Stimulated activated CD8-positive, alpha-beta memory T cell treated with anti-CD3 and anti-CD28 coated beads, Interleukin-12 subunit alpha, Interleukin-12 subunit beta, amount 100 ng/mL, for 1 hour (primary cell): Measurements from ENCODE around the gene APOC4.
"Not testable (repeated sequence)": the region's sequence is repeated elsewhere in the genome, so short reads cannot be mapped to it uniquely, and the experiment has no call there.

Source experiments
- DNase-seq: peaks from one replicate; pipeline ENCODE4 v3.0.0-alpha.2; 2020; ENCODE audit warnings: low read depth

The APOC4 gene, protein sequence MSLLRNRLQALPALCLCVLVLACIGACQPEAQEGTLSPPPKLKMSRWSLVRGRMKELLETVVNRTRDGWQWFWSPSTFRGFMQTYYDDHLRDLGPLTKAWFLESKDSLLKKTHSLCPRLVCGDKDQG

DNA sequence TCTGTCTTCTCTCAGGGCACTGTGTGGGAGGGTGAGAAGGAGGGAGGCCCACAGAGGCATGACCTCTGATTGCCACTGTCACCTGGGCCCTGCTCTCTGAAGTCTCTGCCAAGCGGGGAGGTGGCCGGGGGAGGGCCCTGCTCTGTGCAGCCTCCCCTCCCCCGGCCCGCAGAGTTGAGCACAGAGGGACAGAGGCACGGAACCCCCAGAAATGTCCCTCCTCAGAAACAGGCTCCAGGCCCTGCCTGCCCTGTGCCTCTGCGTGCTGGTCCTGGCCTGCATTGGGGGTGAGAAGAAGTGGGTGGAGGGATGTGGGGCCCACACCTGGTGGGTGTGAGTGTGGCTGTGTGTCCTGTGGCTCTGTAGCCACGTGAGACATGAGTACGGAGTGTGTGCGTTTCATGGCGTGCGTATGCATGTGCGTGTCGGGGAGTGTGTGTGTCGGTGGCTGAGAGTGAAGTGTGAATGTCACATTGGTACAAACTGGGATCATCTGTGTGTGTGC, at the start of gene APOC4:
Gene APOC4 (plus strand): TSS at position 171 of the 505 bp plus-strand sequence. CDS start 41 bp downstream, at position 212.
- DNase-seq = no peak

DNA sequence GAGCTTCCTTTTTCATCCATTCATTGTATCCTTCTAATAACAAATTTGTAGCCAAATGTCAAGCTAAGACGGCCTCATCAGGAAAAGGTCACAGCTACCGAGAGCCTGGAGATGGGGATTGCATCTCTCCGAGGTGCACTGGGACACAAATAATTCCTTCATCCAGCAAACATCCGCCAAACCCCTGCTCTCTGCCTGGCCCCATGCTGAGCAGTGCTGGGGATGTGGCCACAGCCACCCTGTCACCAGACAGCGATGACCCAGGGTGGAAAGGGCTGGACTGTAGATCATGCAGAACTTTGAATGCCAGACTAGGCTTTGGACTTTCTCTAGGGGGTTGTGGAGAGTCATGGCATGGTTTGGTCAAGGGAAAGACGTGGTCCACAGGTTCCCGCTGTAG, 49.1 kb upstream of the APOC4 start:
- DNase-seq = no peak

DNA sequence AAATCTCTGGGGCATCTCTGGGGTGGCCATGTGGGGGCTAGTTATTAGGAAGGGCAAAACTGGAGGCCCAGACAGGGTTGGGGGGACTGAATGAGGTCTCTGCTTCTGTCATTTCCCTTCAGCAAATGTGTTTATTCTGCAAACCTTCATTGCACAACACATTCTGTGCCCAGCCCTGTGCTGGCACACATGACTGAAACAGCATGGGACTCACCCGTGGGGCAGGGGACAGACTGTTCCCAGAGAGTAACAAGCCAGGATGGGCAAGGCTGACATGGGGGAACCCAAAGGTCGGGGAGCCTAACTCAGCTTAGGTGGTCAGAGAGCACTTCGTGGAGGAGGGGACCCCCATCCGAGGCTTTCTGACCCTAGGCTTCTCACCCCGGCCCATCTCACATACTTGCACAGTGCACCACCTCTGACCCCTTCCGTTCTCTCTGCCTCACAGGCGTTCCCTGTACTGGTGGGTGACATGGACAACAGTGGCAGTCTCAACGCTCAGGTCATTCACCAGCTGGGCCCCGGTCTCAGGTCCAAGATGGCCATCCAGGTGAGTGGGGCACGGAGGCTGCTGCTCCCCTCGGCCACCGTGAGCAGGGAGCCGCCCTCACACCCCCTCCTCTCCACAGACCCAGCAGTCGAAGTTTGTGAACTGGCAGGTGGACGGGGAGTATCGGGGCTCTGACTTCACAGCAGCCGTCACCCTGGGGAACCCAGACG, 48.5 kb upstream of the APOC4 start:
- no peak for DNase-seq

DNA sequence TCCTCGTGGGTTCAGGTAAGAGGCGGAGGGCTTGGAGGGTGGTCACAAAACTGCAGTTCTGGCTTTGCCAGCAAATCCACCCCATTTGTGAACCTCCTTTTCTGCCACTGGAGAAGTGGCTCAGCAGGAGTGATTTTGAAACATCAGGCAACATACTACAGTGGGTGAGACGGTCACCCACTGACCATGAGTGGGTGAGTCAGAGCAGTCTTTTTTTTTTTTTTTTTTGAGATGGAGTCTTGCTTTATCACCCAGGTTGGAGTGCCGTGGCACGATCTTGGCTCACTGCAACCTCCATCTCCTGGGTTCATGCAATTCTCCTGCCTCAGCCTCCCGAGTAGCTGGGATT, 48.0 kb upstream of the APOC4 start:
- no peak for DNase-seq

DNA sequence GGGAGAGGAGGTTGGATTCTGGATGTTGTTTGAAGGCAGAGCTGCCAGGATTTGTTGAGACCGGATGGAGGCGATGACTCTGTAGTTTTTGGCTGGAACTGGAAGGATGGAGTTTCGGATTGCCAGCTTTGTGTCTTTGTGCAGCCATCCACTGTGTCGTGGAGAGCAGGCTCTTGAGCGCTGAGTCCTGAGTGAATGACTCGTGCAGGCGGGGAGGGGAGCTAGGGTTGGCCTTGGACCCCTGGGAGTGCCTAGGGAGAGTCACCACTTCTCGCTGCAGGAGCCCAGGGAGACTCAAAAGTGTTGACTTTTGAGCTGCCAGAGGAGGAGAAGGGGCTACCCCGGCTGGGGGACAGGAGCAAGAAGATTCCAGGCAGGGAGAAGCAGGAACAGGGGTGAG, 47.1 kb upstream of the APOC4 start:
- DNase-seq = no peak

DNA sequence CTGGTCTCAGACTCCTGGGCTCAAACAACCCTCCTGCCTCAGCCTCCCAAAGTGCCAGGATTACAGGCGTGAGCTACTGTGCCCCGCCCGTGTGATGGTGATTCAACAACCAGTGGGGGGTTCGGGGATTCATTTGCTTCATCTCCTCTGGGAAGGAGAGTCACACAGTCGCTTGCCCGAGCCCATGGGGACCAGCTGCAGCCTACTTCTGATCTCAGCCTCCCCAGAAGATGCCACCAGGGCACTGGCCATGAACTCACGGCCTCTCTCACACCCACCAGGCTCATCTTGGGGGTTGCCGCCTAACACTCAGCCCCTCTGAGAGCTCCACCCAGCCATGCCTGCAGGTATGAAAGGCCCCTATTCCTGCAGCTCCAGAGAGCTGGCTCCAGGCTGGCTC, 44.2 kb upstream of the APOC4 start:
- DNase-seq = no peak

DNA sequence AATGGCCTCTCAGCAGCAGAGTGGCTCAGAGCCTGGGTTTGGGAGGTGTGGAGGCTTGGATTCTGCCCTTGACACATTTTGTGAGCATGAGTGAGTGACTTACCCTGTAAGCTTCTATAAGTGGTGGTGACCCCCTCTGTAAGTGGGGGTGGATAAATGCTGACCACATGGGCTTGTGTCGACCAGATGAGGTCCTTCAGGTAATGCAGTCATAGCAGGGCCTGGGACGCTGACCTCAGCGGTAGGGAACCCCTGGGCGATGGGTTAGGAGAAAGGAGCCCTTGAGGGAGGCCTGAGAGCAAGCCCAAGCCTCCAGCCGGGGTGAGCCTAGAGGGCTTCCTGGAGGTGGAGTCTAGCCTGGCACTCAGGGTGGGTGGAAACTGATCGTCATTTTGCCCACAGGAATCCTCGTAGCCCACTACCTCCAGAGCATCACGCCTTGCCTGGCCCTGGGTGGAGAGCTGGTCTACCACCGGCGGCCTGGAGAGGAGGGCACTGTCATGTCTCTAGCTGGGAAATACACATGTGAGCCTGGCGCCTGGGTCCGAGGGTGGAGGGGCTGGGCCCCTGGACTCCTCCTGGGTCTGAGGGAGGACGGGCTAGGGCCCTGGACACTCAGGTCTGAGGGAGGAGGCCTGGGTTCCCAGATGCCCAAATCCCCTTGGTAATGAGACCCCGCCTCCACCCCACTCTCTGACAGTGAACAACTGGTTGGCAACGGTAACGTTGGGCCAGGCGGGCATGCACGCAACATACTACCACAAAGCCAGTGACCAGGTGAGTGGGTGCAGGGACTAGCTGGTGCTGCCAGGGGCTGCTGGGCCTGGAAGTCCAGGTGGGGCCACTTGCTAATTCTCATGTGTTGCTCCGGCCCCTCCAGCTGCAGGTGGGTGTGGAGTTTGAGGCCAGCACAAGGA, 41.5 kb upstream of the APOC4 start:
- DNase-seq = no peak

DNA sequence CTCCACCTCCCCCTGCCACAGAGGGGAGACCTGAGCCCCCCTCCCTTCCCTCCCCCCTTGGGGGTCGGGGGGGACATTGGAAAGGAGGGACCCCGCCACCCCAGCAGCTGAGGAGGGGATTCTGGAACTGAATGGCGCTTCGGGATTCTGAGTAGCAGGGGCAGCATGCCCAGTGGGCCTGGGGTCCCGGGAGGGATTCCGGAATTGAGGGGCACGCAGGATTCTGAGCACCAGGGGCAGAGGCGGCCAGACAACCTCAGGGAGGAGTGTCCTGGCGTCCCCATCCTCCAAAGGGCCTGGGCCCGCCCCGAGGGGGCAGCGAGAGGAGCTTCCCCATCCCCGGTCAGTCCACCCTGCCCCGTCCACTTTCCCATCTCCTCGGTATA, 38.8 kb upstream of the APOC4 start:
- no peak for DNase-seq

DNA sequence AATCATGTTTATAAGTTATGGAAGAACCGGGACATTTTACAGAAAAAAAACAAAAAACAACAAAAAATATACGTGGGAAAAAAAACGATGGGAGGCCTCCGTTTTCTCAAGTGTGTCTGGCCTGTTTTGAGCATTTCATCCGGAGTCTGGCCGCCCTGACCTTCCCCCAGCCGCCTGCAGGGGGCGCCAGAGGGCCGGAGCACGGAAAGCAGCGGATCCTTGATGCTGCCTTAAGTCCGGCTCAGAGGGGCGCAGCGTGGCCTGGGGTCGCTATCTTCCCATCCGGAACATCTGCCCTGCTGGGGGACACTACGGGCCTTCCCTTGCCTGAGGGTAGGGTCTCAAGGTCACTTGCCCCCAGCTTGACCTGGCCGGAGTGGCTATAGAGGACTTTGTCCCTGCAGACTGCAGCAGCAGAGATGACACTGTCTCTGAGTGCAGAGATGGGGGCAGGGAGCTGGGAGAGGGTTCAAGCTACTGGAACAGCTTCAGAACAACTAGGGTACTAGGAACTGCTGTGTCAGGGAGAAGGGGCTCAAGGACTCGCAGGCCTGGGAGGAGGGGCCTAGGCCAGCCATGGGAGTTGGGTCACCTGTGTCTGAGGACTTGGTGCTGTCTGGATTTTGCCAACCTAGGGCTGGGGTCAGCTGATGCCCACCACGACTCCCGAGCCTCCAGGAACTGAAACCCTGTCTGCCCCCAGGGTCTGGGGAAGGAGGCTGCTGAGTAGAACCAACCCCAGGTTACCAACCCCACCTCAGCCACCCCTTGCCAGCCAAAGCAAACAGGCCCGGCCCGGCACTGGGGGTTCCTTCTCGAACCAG, 38.2 kb upstream of the APOC4 start:
- peak; percentile 52 for DNase-seq

DNA sequence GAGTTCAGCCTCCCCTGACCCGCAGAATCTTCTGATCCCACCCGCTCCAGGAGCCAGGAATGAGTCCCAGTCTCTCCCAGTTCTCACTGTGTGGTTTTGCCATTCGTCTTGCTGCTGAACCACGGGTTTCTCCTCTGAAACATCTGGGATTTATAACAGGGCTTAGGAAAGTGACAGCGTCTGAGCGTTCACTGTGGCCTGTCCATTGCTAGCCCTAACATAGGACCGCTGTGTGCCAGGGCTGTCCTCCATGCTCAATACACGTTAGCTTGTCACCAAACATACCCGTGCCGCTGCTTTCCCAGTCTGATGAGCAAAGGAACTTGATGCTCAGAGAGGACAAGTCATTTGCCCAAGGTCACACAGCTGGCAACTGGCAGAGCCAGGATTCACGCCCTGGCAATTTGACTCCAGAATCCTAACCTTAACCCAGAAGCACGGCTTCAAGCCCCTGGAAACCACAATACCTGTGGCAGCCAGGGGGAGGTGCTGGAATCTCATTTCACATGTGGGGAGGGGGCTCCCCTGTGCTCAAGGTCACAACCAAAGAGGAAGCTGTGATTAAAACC, 37.5 kb upstream of the APOC4 start:
- no peak for DNase-seq

DNA sequence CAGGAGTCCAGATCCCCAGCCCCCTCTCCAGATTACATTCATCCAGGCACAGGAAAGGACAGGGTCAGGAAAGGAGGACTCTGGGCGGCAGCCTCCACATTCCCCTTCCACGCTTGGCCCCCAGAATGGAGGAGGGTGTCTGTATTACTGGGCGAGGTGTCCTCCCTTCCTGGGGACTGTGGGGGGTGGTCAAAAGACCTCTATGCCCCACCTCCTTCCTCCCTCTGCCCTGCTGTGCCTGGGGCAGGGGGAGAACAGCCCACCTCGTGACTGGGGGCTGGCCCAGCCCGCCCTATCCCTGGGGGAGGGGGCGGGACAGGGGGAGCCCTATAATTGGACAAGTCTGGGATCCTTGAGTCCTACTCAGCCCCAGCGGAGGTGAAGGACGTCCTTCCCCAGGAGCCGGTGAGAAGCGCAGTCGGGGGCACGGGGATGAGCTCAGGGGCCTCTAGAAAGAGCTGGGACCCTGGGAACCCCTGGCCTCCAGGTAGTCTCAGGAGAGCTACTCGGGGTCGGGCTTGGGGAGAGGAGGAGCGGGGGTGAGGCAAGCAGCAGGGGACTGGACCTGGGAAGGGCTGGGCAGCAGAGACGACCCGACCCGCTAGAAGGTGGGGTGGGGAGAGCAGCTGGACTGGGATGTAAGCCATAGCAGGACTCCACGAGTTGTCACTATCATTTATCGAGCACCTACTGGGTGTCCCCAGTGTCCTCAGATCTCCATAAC, 36.4 kb upstream of the APOC4 start, which contains the start of gene APOE:
Gene APOE (plus strand): TSS at position 360 of the 724 bp plus-strand sequence. CDS start 829 bp downstream, outside the sequence.
- no peak for DNase-seq

DNA sequence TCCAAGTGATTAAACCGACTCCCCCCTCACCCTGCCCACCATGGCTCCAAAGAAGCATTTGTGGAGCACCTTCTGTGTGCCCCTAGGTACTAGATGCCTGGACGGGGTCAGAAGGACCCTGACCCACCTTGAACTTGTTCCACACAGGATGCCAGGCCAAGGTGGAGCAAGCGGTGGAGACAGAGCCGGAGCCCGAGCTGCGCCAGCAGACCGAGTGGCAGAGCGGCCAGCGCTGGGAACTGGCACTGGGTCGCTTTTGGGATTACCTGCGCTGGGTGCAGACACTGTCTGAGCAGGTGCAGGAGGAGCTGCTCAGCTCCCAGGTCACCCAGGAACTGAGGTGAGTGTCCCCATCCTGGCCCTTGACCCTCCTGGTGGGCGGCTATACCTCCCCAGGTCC, 34.4 kb upstream of the APOC4 start:
- no peak for DNase-seq

DNA sequence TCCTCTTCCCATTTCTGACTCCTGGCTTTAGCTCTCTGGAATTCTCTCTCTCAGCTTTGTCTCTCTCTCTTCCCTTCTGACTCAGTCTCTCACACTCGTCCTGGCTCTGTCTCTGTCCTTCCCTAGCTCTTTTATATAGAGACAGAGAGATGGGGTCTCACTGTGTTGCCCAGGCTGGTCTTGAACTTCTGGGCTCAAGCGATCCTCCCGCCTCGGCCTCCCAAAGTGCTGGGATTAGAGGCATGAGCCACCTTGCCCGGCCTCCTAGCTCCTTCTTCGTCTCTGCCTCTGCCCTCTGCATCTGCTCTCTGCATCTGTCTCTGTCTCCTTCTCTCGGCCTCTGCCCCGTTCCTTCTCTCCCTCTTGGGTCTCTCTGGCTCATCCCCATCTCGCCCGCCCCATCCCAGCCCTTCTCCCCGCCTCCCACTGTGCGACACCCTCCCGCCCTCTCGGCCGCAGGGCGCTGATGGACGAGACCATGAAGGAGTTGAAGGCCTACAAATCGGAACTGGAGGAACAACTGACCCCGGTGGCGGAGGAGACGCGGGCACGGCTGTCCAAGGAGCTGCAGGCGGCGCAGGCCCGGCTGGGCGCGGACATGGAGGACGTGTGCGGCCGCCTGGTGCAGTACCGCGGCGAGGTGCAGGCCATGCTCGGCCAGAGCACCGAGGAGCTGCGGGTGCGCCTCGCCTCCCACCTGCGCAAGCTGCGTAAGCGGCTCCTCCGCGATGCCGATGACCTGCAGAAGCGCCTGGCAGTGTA, 33.8 kb upstream of the APOC4 start:
- DNase-seq = no peak

DNA sequence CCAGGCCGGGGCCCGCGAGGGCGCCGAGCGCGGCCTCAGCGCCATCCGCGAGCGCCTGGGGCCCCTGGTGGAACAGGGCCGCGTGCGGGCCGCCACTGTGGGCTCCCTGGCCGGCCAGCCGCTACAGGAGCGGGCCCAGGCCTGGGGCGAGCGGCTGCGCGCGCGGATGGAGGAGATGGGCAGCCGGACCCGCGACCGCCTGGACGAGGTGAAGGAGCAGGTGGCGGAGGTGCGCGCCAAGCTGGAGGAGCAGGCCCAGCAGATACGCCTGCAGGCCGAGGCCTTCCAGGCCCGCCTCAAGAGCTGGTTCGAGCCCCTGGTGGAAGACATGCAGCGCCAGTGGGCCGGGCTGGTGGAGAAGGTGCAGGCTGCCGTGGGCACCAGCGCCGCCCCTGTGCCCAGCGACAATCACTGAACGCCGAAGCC, 33.2 kb upstream of the APOC4 start:
- DNase-seq = no peak

DNA sequence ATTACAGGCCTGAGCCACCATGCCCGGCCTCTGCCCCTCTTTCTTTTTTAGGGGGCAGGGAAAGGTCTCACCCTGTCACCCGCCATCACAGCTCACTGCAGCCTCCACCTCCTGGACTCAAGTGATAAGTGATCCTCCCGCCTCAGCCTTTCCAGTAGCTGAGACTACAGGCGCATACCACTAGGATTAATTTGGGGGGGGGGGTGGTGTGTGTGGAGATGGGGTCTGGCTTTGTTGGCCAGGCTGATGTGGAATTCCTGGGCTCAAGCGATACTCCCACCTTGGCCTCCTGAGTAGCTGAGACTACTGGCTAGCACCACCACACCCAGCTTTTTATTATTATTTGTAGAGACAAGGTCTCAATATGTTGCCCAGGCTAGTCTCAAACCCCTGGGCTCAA, 32.3 kb upstream of the APOC4 start:
- no peak for DNase-seq

DNA sequence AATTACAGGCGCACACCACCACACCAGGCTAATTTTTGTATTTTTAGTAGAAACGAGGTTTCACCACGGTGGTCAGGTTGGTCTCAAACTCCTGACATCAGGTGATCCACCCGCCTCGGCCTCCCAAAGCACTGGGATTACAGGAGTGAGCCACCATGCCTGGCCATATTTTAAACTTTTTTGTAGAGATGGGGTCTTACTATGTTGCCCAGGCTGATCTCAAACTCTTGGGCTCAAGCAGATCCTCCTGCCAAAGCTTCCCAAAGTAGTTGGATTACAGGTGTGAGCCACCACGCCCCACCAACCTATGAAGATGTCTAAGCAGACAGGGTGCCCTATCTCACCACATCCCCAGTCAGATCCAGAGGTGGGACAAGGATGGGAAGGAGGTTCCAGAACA, 30.1 kb upstream of the APOC4 start:
- DNase-seq = not testable (repeated sequence)

DNA sequence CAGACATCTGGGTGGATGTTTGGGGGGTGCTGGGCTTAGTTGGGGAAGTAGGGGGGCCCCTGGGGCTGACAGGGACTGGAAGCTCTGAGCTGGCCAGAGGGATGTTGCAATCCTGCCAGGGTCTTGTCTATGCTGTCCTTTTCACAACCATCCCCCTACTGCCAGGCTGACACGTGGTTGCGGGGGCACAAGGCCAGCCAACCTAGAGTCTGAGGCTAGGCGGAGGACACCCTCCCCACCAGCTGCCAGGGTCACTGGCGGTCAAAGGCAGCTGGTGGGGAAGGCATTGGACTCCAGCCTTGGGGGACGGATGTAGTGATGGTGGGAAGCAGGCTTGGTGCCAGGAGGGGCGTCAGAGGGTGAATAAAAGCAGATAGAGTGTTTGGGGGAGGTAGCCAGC, 29.2 kb upstream of the APOC4 start:
- DNase-seq = no peak

DNA sequence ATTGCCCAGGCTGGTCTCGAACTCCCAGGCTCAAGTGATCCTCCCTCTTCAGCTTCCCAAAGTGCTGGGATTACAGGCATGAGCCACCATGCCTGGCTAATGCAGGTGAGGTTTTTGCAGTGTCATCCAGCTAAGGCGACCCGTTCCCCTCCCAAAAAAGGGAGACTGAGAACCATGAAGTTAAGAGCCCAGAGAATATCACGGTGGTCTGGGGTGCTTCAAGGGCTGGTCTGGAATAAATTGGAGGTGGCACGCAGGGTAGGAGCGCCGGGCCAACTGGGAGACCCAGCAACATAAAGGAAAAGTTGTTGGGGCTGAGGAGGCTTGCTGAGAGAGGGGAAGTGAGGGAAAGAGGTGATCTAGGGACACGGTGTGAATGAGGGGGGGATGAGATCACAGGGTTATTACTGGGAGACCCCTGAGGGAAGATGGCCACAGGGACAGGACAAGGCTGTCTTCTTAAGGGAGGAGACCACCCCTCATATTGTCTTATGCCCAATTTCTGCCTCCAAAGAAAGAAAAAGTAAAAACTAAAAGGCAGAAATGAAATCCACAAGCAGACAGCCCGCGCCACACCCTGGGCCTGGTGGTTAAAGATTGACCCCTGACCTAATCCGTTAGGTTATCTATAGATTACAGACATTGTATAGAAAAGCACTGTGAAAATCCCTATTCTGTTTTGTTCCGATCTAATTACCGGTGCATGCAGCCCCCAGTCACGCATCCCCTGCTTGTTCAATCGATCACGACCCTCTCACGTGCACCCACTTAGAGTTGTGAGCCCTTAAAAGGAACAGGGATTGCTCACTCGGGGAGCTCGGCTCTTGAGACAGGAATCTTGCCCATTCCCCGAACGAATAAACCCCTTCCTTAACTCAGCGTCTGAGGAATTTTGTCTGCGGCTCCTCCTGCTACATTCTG, 28.3 kb upstream of the APOC4 start:
- DNase-seq = not testable (repeated sequence)
